Karpas-422 (cell line): ENCODE data around the gene RAPSN. TPM values are rescaled to one million over a fixed set of nuclear protein-coding genes. Genes with fewer than 3 reads are reported as not detected.

Source experiments
- DNase-seq: peaks from one replicate; pipeline ENCODE4 v3.0.0-alpha.2; 2015
- H2AFZ ChIP-seq: fragments of 200-600 bp; sonication (generic); 2 replicates; pipeline ENCODE4 v1.6.1; 2014; ENCODE audit warnings: antibody characterized with exemption, low read length, mixed read lengths
- H3K27ac ChIP-seq: fragments of 200-600 bp; sonication (generic); 2 replicates; pipeline ENCODE4 v1.5.1; 2014; ENCODE audit warnings: mild to moderate bottlenecking, low read length, moderate library complexity
- H3K27me3 ChIP-seq: fragments of 200-600 bp; sonication (generic); 2 replicates; pipeline ENCODE4 v1.6.1; 2014; ENCODE audit warnings: low read length, mixed read lengths
- H3K36me3 ChIP-seq: fragments of 200-600 bp; sonication (generic); 2 replicates; pipeline ENCODE4 v1.6.1; 2014; ENCODE audit warnings: low read length, mixed read lengths; ENCODE audit not compliant: insufficient read depth
- H3K4me1 ChIP-seq: fragments of 200-600 bp; sonication (generic); 2 replicates; pipeline ENCODE4 v1.6.1; 2014; ENCODE audit warnings: mild to moderate bottlenecking, low read length, mixed read lengths
- H3K4me2 ChIP-seq: fragments of 200-600 bp; sonication (generic); 2 replicates; pipeline ENCODE4 v1.6.1; 2014; ENCODE audit warnings: low read length, low read depth, mild to moderate bottlenecking; ENCODE audit not compliant: poor library complexity, severe bottlenecking
- H3K4me3 ChIP-seq: fragments of 200-600 bp; sonication (generic); 2 replicates; pipeline ENCODE4 v1.5.1; 2014; ENCODE audit warnings: mild to moderate bottlenecking, antibody characterized with exemption, low read length, mixed read lengths
- H3K79me2 ChIP-seq: fragments of 200-600 bp; sonication (generic); 2 replicates; pipeline ENCODE4 v1.6.1; 2014; ENCODE audit warnings: mild to moderate bottlenecking, low read length, mixed read lengths
- H3K9ac ChIP-seq: fragments of 200-600 bp; sonication (generic); 2 replicates; pipeline ENCODE4 v1.6.0; 2014; ENCODE audit warnings: low read length
- H3K9me2 ChIP-seq: fragments of 200-600 bp; sonication (generic), shearing (Covaris generic); replicated peaks from 2 replicates; pipeline ENCODE4 v1.6.0; 2014; ENCODE audit warnings: mild to moderate bottlenecking, low read length, moderate library complexity; ENCODE audit not compliant: insufficient read depth
- H3K9me3 ChIP-seq: fragments of 300-700, 200-600 bp; sonication (generic); 2 replicates; pipeline ENCODE4 v1.6.1; 2014; ENCODE audit warnings: low read length, mixed read lengths
- H4K20me1 ChIP-seq: fragments of 200-600 bp; sonication (generic); 2 replicates; pipeline ENCODE4 v1.6.1; 2014; ENCODE audit warnings: mild to moderate bottlenecking, antibody characterized with exemption, low read length, low read depth; ENCODE audit not compliant: insufficient read depth
- total RNA-seq: library from RNA; depleted of rRNA; stranded (reverse); fragments of >200 nt; shearing (Covaris generic); gene quantifications from 2 replicates; pipeline ENCODE4 v1.2.3, GENCODE V29; 2014; ENCODE audit warnings: low replicate concordance

RAPSN gene
- total RNA-seq, 1 experiment from 2014 or later = 0.52 TPM

GRCh38 chr11:47413351-47413750 is 35.6 kb downstream of the RAPSN start:
- Histone ChIP-seq H3K27ac (no peak overlapping the region), H3K4me1 (peaks cover 22% of the 10 kb centered on the region), H3K4me2 (no peak overlapping the region), H3K36me3 (no peaks in the 10 kb centered on the region), H3K27me3 (no peaks in the 10 kb centered on the region), H3K4me3 (no peak overlapping the region), H3K79me2 (peaks cover 10% of the 10 kb centered on the region), H2AFZ (no peak overlapping the region), H3K9me3 (no peaks in the 10 kb centered on the region), H3K9ac (no peak overlapping the region), H4K20me1 (no peaks in the 10 kb centered on the region), H3K9me2 (no peaks in the 10 kb centered on the region)
- no peak for DNase-seq

- Histone ChIP-seq H3K9me2 (no peaks in the 10 kb centered on the region), H3K4me2 (no peak overlapping the region), H3K79me2 (peaks cover 10% of the 10 kb centered on the region), H3K27me3 (no peaks in the 10 kb centered on the region), H3K36me3 (no peaks in the 10 kb centered on the region), H3K27ac (no peak overlapping the region), H3K9me3 (no peaks in the 10 kb centered on the region), H3K9ac (no peak overlapping the region), H4K20me1 (no peaks in the 10 kb centered on the region), H3K4me3 (no peak overlapping the region), H3K4me1 (peaks cover 30% of the 10 kb centered on the region), H2AFZ (no peak overlapping the region)
- peak; percentile 80 for DNase-seq
Observed at GRCh38 chr11:47411884-47412746, 36.8 kb downstream of the RAPSN start.

GRCh38 chr11:47410370-47411264 is 38.3 kb downstream of the RAPSN start:
- no peak overlapping the region for H3K4me3 ChIP-seq
- no peaks in the 10 kb centered on the region for H3K36me3 ChIP-seq
- peak overlapping the region; percentile 87 for H3K4me2 ChIP-seq
- H3K9me2 ChIP-seq = no peaks in the 10 kb centered on the region
- no peaks in the 10 kb centered on the region for H3K9me3 ChIP-seq
- no peaks in the 10 kb centered on the region for H3K27me3 ChIP-seq
- H2AFZ ChIP-seq = no peak overlapping the region
- no peak for DNase-seq
- H3K79me2 ChIP-seq = peaks cover 10% of the 10 kb centered on the region
- H4K20me1 ChIP-seq = no peaks in the 10 kb centered on the region
- peaks cover 40% of the 10 kb centered on the region for H3K4me1 ChIP-seq
- peak overlapping the region; percentile 85 for H3K9ac ChIP-seq
- peak overlapping the region; percentile 27; the same call in 1 of the 2 replicates for H3K27ac ChIP-seq

- Histone ChIP-seq H3K9ac (peak overlapping the region; percentile 85), H3K9me2 (no peaks in the 10 kb centered on the region), H3K4me3 (peak overlapping the region; percentile 86), H3K4me2 (peak overlapping the region; percentile 87), H3K27me3 (no peaks in the 10 kb centered on the region), H3K4me1 (peaks cover 40% of the 10 kb centered on the region), H2AFZ (no peak overlapping the region), H3K9me3 (no peaks in the 10 kb centered on the region), H4K20me1 (no peaks in the 10 kb centered on the region), H3K27ac (peak overlapping the region; percentile 62), H3K36me3 (no peaks in the 10 kb centered on the region), H3K79me2 (peaks cover 10% of the 10 kb centered on the region)
- no peak for DNase-seq
Observed at GRCh38 chr11:47409440-47410369, 39.2 kb downstream of the RAPSN start.

GRCh38 chr11:47408598-47409439 is 40.1 kb downstream of the RAPSN start:
- Histone ChIP-seq H2AFZ (peak overlapping the region; percentile 47; the same call in 1 of the 2 replicates), H3K4me1 (peaks cover 41% of the 10 kb centered on the region), H3K9me2 (no peaks in the 10 kb centered on the region), H3K4me3 (peak overlapping the region; percentile 86), H3K27ac (peak overlapping the region; percentile 62), H3K36me3 (no peaks in the 10 kb centered on the region), H3K4me2 (peak overlapping the region; percentile 87), H4K20me1 (no peaks in the 10 kb centered on the region), H3K79me2 (peaks cover 10% of the 10 kb centered on the region), H3K9me3 (no peaks in the 10 kb centered on the region), H3K9ac (peak overlapping the region; percentile 85), H3K27me3 (no peaks in the 10 kb centered on the region)
- DNase-seq = no peak

- no peaks in the 10 kb centered on the region for H4K20me1 ChIP-seq
- H3K27me3 ChIP-seq = no peaks in the 10 kb centered on the region
- DNase-seq = peak; percentile 99
- H3K4me2 ChIP-seq = peak within 1 kb of the TSS; percentile 93
- peaks cover 49% of the 10 kb centered on the region for H3K4me1 ChIP-seq
- peak within 1 kb of the TSS; percentile 98 for H3K27ac ChIP-seq
- peak within 1 kb of the TSS; percentile 86 for H3K4me3 ChIP-seq
- no peaks in the 10 kb centered on the region for H3K9me2 ChIP-seq
- peaks cover 10% of the 10 kb centered on the region for H3K79me2 ChIP-seq
- H3K9me3 ChIP-seq = no peaks in the 10 kb centered on the region
- H3K9ac ChIP-seq = peak within 1 kb of the TSS; percentile 85
- H3K36me3 ChIP-seq = no peaks in the 10 kb centered on the region
- H2AFZ ChIP-seq = peak within 1 kb of the TSS; percentile 47; the same call in 1 of the 2 replicates
Observed at GRCh38 chr11:47407746-47408590, 41.0 kb downstream of the RAPSN start, which contains the start of gene SLC39A13. Gene SLC39A13 (plus strand): TSS chr11:47408590. CDS start chr11:47410095, 1,505 bp downstream.
